GM12878 (cell line): ENCODE measurements around the gene SLAMF1. TPM values are rescaled to one million over a fixed set of nuclear protein-coding genes. Genes with fewer than 3 reads are reported as not detected.

Experiments used
- ATF2 ChIP-seq: IDR thresholded peaks from 2 replicates; pipeline ENCODE4 v1.6.1; 2012; ENCODE audit warnings: low read length, inconsistent platforms
- BCL11A ChIP-seq: IDR thresholded peaks from 2 replicates; pipeline ENCODE4 v1.6.1; 2011; ENCODE audit warnings: low read depth, low read length
- CBX5 ChIP-seq: sonication (generic); IDR thresholded peaks from 2 replicates; pipeline ENCODE4 v1.6.1; 2016; ENCODE audit warnings: low read depth, moderate library complexity, mild to moderate bottlenecking, inconsistent platforms
- CEBPB ChIP-seq, 2 experiments: fragments of 150-350 bp in 1 of 2; IDR thresholded peaks; 2 replicates each; pipeline ENCODE4 v1.6.1; 2012 to 2014; ENCODE audit warnings: low read depth in 2 of 2, low read length in 2 of 2, borderline replicate concordance in 1 of 2, inconsistent platforms in 1 of 2
- CREB1 ChIP-seq: IDR thresholded peaks from 2 replicates; pipeline ENCODE4 v1.6.1; 2012; ENCODE audit warnings: low read depth, mild to moderate bottlenecking, inconsistent platforms
- E2F4 ChIP-seq: IDR thresholded peaks from 2 replicates; pipeline ENCODE4 v1.6.1; 2012; ENCODE audit warnings: low read depth, low read length, improper control_type of control experiment
- EED ChIP-seq: sonication (generic); IDR thresholded peaks from 2 replicates; pipeline ENCODE4 v1.6.1; 2016; ENCODE audit warnings: antibody characterized with exemption, low read depth
- EGR1 ChIP-seq, 2 experiments: IDR thresholded peaks; 1 replicate in 1 of 2; 2 replicates in 1 of 2; pipeline ENCODE4 v1.6.1; 2011 to 2012; ENCODE audit warnings: low read depth in 2 of 2, low read length in 2 of 2, borderline replicate concordance in 1 of 2, mild to moderate bottlenecking in 1 of 2, moderate library complexity in 1 of 2
- ESRRA ChIP-seq: IDR thresholded peaks from 2 replicates; pipeline ENCODE4 v1.6.1; 2012; ENCODE audit warnings: mild to moderate bottlenecking, low read length, improper control_type of control experiment
- GATAD2B ChIP-seq: fragments of 450-650 bp; conservative IDR thresholded peaks from 2 replicates; pipeline ENCODE4 v1.6.1; 2017; ENCODE audit warnings: low read depth, mild to moderate bottlenecking, moderate library complexity
- IKZF2 ChIP-seq, 2 experiments: fragments of 450-650 bp; IDR thresholded peaks; 2 replicates each; pipeline ENCODE4 v1.6.1; 2017; ENCODE audit warnings: mild to moderate bottlenecking in 2 of 2, moderate library complexity in 2 of 2
- IRF4 ChIP-seq: IDR thresholded peaks from 2 replicates; pipeline ENCODE4 v1.6.1; 2011; ENCODE audit warnings: low read depth, low read length
- KLF5 ChIP-seq: fragments of 450-650 bp; IDR thresholded peaks from 2 replicates; pipeline ENCODE4 v1.6.1; 2014; ENCODE audit warnings: mild to moderate bottlenecking; ENCODE audit not compliant: partially characterized antibody
- LARP7 ChIP-seq: fragments of 450-650 bp; IDR thresholded peaks from 2 replicates; pipeline ENCODE4 v1.6.1; 2017; ENCODE audit warnings: mild to moderate bottlenecking
- POLR2A ChIP-seq: IDR thresholded peaks from 2 replicates; pipeline ENCODE4 v1.6.1; 2011; ENCODE audit warnings: low read depth, mild to moderate bottlenecking, low read length
- RB1 ChIP-seq: fragments of 450-650 bp; formaldehyde crosslinking; IDR thresholded peaks from 2 replicates; pipeline ENCODE4 v1.6.1; 2017; ENCODE audit warnings: mild to moderate bottlenecking, borderline replicate concordance
- RELA ChIP-seq: fragments of 450-650 bp; IDR thresholded peaks from 2 replicates; pipeline ENCODE4 v1.8.0; 2014; ENCODE audit warnings: borderline replicate concordance; ENCODE audit not compliant: partially characterized antibody
- SPI1 ChIP-seq: IDR thresholded peaks from 2 replicates; pipeline ENCODE4 v1.6.1; 2011; ENCODE audit warnings: low read depth, mild to moderate bottlenecking, low read length, moderate library complexity, borderline replicate concordance; ENCODE audit not compliant: insufficient read depth
- SREBF1 ChIP-seq: IDR thresholded peaks from 2 replicates; pipeline ENCODE4 v1.6.1; 2012; ENCODE audit warnings: mild to moderate bottlenecking, low read length
- USF1 ChIP-seq: IDR thresholded peaks from 2 replicates; pipeline ENCODE4 v1.6.1; 2011; ENCODE audit warnings: borderline replicate concordance, low read depth, mild to moderate bottlenecking, moderate library complexity, mixed read lengths, low read length; ENCODE audit not compliant: insufficient read depth; ENCODE audit errors: extremely low read length
- YBX1 ChIP-seq: fragments of 450-650 bp; IDR thresholded peaks from 2 replicates; pipeline ENCODE4 v1.6.1; 2016; ENCODE audit warnings: antibody characterized with exemption
- YY1 ChIP-seq: IDR thresholded peaks from 2 replicates; pipeline ENCODE4 v1.6.1; 2011; ENCODE audit warnings: low read depth, mild to moderate bottlenecking, low read length
- ZNF24 ChIP-seq: fragments of 450-650 bp; IDR thresholded peaks from 2 replicates; pipeline ENCODE4 v1.6.1; 2017; ENCODE audit warnings: antibody characterized with exemption, mild to moderate bottlenecking
- ZNF274 ChIP-seq: IDR thresholded peaks from one replicate; pipeline ENCODE4 v1.8.0; 2011; ENCODE audit not compliant: insufficient read length, insufficient read depth
- ZNF622 ChIP-seq: fragments of 450-650 bp; IDR thresholded peaks from 2 replicates; pipeline ENCODE4 v1.6.1; 2017; ENCODE audit warnings: mild to moderate bottlenecking, inconsistent platforms
- polyA plus RNA-seq, 11 experiments: library from polyadenylated mRNA; depleted of rRNA in 4 of 11; unstranded in 6 of 11; stranded (reverse) in 5 of 11; fragments of >200 nt; fragmentation: Nextera tagmentation in 4 of 11; fragmentation: Illumina TruSeq in 1 of 11; extraction: Ambion mirVana in 4 of 11; extraction: Trizol in 1 of 11; gene quantifications; 1 replicate in 1 of 11; 2 replicates in 10 of 11; pipeline versions ENCODE4 v1.2.1 to v1.2.3, GENCODE V29; 2011 to 2016; ENCODE audit warnings: inconsistent platforms in 2 of 11, missing spikeins in 2 of 11, low read depth in 1 of 11
- total RNA-seq, 4 experiments: library from RNA; depleted of rRNA in 3 of 4; stranded (reverse); fragments of >200 nt in 3 of 4; fragmentation: Illumina TruSeq in 1 of 4; extraction: Trizol in 1 of 4; gene quantifications; 2 replicates each; pipeline versions ENCODE4 v1.2.1 to v1.2.3, GENCODE V29; 2013 to 2021
- TF ChIP-seq, protein P1 (sequence below): fragments of 450-650 bp; IDR thresholded peaks from 2 replicates; pipeline ENCODE4 v1.6.1; 2017; ENCODE audit warnings: mild to moderate bottlenecking
- TF ChIP-seq, protein P2 (sequence below): fragments of 450-650 bp; IDR thresholded peaks from 2 replicates; pipeline ENCODE4 v1.6.1; 2014; ENCODE audit warnings: mild to moderate bottlenecking

The SLAMF1 gene
- total and polyA plus RNA-seq, 10 of the 15 experiments (the other 5 are each of a cell fraction or from before 2014, with no cell fraction given) = 87.3 to 260 (median 131) TPM

DNA sequence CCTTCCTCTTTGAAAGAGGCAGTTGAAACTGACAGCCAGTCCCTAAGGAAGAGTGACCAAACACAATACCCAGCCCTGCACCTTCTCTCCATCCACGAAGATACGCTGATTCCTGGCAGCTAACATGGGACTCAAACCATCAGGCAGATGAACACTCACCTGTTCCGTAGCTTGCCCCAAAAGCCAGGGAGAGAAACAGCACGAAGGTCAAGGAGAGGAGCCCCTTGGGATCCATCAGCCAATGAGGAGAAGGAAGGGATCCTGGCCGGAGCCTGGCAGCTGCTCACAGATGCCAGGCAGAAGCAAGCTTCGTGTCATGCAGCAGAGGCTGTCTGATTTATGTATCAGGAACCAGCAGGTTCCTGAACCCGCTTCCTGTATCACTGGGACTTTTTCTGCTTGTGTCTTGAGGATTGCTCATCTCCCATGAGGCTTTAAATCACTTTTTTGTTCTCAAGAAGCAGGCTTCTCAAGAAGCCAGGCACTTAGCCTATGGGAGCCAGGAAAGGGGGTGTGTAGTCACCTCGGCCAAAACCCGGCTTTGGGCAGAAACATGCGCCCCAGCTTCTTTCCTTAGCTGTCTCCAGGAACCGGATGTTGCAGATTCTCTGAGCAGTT, at the start of gene SLAMF1 (continued):
- TF ChIP-seq, protein P1, sequence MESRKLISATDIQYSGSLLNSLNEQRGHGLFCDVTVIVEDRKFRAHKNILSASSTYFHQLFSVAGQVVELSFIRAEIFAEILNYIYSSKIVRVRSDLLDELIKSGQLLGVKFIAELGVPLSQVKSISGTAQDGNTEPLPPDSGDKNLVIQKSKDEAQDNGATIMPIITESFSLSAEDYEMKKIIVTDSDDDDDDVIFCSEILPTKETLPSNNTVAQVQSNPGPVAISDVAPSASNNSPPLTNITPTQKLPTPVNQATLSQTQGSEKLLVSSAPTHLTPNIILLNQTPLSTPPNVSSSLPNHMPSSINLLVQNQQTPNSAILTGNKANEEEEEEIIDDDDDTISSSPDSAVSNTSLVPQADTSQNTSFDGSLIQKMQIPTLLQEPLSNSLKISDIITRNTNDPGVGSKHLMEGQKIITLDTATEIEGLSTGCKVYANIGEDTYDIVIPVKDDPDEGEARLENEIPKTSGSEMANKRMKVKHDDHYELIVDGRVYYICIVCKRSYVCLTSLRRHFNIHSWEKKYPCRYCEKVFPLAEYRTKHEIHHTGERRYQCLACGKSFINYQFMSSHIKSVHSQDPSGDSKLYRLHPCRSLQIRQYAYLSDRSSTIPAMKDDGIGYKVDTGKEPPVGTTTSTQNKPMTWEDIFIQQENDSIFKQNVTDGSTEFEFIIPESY = no peak
- TF ChIP-seq, protein P2, sequence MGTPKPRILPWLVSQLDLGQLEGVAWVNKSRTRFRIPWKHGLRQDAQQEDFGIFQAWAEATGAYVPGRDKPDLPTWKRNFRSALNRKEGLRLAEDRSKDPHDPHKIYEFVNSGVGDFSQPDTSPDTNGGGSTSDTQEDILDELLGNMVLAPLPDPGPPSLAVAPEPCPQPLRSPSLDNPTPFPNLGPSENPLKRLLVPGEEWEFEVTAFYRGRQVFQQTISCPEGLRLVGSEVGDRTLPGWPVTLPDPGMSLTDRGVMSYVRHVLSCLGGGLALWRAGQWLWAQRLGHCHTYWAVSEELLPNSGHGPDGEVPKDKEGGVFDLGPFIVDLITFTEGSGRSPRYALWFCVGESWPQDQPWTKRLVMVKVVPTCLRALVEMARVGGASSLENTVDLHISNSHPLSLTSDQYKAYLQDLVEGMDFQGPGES = no peak
- TF ChIP-seq POLR2A (peak; percentile 82), IKZF2 (IDR thresholded peaks at IDR 0.05) (peak; percentile 68 to 69; a peak in 3 of 4 replicates), IRF4 (0 out of 2 replicates have a peak, but pooled peaks have one; percentile 15), GATAD2B (peak; percentile 100), RELA (peak; percentile 64), EGR1 (IDR thresholded peaks at IDR 0.05; ENCODE audit: borderline replicate concordance in 1 of 2, low read depth in 2 of 2, low read length in 2 of 2) (peak in 1 of 2 experiments; percentile 13; a peak in 1 of 3 replicates), YY1 (0 out of 2 replicates have a peak, but pooled peaks have one; percentile 17), ESRRA (peak; percentile 39; the same call in 1 of the 2 replicates), ZNF24 (no peak), CREB1 (no peak), LARP7 (peak; percentile 55; the same call in 1 of the 2 replicates), RB1 (peak; percentile 88; the same call in 1 of the 2 replicates), ATF2 (peak; percentile 90), EED (peak; percentile 78), YBX1 (peak; percentile 95), SPI1 (peak; percentile 27; the same call in 1 of the 2 replicates), ZNF622 (no peak), USF1 (no peak), BCL11A (peak; percentile 24; the same call in 1 of the 2 replicates), CEBPB (IDR thresholded peaks at IDR 0.05; ENCODE audit: borderline replicate concordance in 1 of 2, low read depth in 2 of 2, low read length in 2 of 2) (no peak), CBX5 (no peak), ZNF274 (no peak), SREBF1 (no peak), KLF5 (no peak), E2F4 (0 out of 2 replicates have a peak, but pooled peaks have one; percentile 21)
